Astrocyte of the spinal cord (primary cell): ENCODE data around the gene SHF.

Source experiments
- DNase-seq: peaks from one replicate; pipeline ENCODE4 v3.0.0; 2011; ENCODE audit warnings: low read depth, low spot score
- H3K4me3 ChIP-seq: 2 replicates; pipeline ENCODE4 v1.5.1; 2011; ENCODE audit warnings: low read depth, mild to moderate bottlenecking, low read length, moderate library complexity
- in situ Hi-C: cut with HindIII; loops from 2 replicates; pipeline ENCODE4 v1.10.0; 2017; ENCODE audit warnings: low sequenced_read_pairs
- TF ChIP-seq, protein P1 (sequence below): IDR thresholded peaks from 2 replicates; pipeline ENCODE4 v1.5.1; 2012; ENCODE audit warnings: low read depth, mild to moderate bottlenecking, low read length, inconsistent platforms

The SHF gene

DNA sequence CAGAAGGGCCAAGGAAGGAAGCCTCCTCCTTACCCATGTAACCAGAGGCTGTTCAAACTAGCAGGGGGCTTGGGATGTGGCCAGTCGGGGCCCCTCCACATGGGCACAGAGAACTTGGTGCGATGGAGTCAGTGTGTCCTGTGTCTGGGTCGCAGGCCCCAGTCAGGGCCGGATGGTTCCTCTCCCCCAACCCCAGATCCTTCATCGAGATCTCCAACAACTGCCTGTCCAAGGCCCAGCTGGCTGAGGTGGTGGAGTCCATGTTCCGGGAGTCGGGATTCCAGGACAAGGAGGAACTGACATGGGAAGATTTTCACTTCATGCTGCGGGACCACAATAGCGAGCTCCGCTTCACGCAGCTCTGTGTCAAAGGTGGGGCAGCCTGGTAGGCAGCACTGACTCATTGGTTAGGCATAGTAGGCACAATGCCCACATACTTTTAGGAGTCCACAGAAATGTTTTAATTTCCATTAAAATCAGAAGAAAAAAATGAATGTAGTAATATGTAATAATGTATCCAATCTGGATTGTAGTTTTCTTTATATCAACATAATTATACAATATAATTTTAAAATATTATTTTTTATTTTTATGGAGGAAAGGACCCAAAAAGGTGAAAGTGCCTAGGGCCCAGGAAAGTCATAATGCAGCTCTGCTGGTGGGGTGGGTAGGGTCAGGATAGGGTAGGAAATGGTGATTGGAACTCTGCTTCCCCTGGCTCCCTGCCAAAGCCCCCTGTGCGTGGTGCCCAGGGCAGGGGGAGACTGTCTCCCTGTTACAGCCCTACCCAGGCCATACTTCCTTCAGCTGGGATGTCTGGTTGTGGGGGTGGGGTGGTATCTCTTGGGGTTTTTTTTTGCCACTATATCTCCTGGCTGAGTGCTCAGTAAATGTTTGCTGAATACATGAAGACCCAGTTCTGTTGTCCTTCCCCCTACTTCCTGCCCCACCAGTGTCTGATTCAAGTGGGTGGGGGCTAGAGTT is 39.4 kb downstream of the SHF start:
- TF ChIP-seq, protein P1, sequence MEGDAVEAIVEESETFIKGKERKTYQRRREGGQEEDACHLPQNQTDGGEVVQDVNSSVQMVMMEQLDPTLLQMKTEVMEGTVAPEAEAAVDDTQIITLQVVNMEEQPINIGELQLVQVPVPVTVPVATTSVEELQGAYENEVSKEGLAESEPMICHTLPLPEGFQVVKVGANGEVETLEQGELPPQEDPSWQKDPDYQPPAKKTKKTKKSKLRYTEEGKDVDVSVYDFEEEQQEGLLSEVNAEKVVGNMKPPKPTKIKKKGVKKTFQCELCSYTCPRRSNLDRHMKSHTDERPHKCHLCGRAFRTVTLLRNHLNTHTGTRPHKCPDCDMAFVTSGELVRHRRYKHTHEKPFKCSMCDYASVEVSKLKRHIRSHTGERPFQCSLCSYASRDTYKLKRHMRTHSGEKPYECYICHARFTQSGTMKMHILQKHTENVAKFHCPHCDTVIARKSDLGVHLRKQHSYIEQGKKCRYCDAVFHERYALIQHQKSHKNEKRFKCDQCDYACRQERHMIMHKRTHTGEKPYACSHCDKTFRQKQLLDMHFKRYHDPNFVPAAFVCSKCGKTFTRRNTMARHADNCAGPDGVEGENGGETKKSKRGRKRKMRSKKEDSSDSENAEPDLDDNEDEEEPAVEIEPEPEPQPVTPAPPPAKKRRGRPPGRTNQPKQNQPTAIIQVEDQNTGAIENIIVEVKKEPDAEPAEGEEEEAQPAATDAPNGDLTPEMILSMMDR = no peak
- in situ Hi-C loops = no loop called here
- no peak for DNase-seq
- H3K4me3 ChIP-seq = no peak overlapping the region

DNA sequence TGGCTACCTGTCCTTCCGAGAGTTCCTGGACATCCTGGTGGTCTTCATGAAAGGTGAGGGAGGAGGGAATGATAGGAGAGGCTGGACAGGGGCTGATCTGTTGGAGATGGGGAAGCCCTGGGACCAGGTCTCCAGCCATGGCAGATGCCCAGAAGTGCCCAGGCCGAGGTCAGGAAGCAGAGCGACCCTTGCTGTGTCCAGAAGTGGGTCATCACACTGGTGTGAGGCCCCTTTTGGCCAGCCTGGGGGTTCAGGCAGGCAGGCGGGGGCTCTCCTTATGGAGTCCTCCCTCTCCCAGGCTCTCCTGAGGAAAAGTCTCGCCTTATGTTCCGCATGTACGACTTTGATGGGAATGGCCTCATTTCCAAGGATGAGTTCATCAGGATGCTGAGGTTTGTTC is 40.2 kb downstream of the SHF start:
- H3K4me3 ChIP-seq = no peak overlapping the region
- TF ChIP-seq, protein P1 = no peak
- in situ Hi-C loops = no loop called here
- no peak for DNase-seq

DNA sequence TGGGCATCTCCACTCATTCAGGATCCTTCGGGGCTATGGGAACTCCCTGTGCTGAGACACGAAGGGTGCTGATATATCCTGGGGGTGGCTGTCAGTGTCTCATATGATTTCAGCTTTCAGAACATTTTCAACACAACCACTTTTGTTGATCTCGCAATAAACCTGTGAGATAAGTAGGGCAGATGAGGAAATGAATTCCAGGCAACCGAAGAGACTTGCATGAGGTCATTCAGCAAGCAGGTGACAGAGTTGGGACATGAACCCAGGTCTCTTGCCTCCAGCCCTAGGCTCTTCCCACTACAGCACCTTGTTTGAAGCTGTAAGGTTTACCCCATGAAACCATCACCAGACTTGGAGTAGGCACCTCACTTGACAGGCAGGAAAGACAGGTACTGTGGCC is 41.4 kb downstream of the SHF start:
- TF ChIP-seq, protein P1 = no peak
- no peak for DNase-seq
- in situ Hi-C loops = no loop called here
- no peak overlapping the region for H3K4me3 ChIP-seq

- no peak overlapping the region for H3K4me3 ChIP-seq
- TF ChIP-seq, protein P1 = no peak
- DNase-seq = no peak
- in situ Hi-C loops = no loop called here
Observed at GRCh38 chr15:45144775-45145174, 43.0 kb downstream of the SHF start.

DNA sequence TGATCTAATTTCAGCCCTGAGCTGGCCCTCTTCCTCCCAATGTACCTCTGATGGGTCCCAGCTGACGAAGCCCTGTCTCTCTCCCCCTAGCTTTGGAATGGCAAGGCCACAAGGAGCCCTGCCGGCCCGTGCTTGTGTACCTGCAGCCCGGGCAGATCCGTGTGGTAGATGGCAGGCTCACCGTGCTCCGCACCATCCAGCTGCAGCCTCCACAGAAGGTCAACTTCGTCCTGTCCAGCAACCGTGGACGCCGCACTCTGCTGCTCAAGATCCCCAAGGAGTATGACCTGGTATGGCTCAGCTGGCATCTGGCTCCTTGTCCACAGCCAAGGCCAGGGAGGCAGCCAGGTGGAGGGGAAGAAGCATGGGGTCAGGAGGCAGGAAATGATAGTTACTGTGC is 43.8 kb downstream of the SHF start:
- TF ChIP-seq, protein P1 = no peak
- in situ Hi-C loops = no loop called here
- no peak for DNase-seq
- H3K4me3 ChIP-seq = no peak overlapping the region

GRCh38 chr15:45143056-45143455 is 44.7 kb downstream of the SHF start:
- in situ Hi-C loops = no loop called here
- TF ChIP-seq, protein P1 = no peak

More at GRCh38 chr15:45143056-45143455, 44.7 kb downstream of the SHF start:
- no peak overlapping the region for H3K4me3 ChIP-seq
- no peak for DNase-seq
